ENCODE results near the gene HOXC9. TPM values are rescaled to one million over a fixed set of nuclear protein-coding genes. Genes with fewer than 3 reads are reported as not detected.
A peak's percentile ranks its signal among the peaks of the same experiment; 100 is the strongest.

HOXC9 gene
- total RNA-seq, 1 experiment from 2014 or later, result not detected

DNA sequence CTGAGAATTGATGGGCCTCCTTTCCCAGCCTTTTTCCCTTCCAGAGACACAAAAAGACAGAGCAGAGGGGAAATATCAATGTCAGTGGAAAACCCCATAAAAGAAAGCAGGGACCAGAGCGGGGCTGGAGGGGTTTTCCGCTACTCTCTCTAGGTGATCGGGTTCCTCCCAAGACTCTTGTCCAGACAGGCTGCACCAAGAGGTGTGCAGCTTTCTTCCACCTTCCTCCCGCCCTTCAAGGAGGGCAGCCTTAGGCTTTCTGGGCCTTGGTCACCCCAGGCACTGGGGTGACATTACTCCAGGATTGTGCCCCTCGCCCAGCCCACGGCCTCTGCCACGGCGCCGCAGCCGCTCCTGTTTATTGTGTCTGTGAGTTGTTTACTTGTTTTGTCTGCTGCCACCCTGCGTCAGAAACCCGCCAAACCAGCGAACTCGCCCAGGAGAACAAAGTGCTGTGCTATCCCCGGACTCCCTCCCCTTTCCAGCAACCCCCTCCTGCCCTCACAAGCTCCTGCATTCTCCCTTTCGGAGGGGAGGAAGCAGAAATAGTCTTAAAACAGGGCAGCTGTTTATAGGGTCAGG is 21.6 kb downstream of the HOXC9 start:
- Histone ChIP-seq H2BK120ac (ENCODE audit: low read depth, low read length, poor library complexity, severe bottlenecking) (no peak overlapping the region), H4K20me1 (ENCODE audit: control insufficient read depth, insufficient read depth, insufficient read length) (no peaks in the 10 kb centered on the region), H3K4ac (ENCODE audit: low read depth, low read length) (no peak overlapping the region), H3T11ph (ENCODE audit: low read length) (no peak overlapping the region), H2BK15ac (ENCODE audit: low read depth, low read length) (no peak overlapping the region), H3K27ac (ENCODE audit: insufficient read length, low read depth, low read length) (no peak overlapping the region), H3K9me3 (ENCODE audit: control insufficient read depth, low read depth, low read length) (no peaks in the 10 kb centered on the region), H3K79me1 (ENCODE audit: insufficient read depth, low read depth, low read length, poor library complexity, severe bottlenecking) (no peaks in the 10 kb centered on the region), H3K79me2 (ENCODE audit: insufficient read depth, low read length) (no peaks in the 10 kb centered on the region), H3K18ac (ENCODE audit: insufficient read length, low read depth, low read length) (no peak overlapping the region), H3K56ac (ENCODE audit: insufficient read length, low read depth, low read length) (no peak overlapping the region), H3K4me1 (ENCODE audit: insufficient read depth, low read length) (no peaks in the 10 kb centered on the region), H3K27me3 (ENCODE audit: insufficient read depth, low read length) (peaks cover 94% of the 10 kb centered on the region), H3K4me2 (ENCODE audit: insufficient read depth, insufficient read length, low read length) (no peak overlapping the region), H2BK20ac (ENCODE audit: low read depth, low read length, poor library complexity, severe bottlenecking) (no peak overlapping the region), H3K23me2 (ENCODE audit: insufficient read length, low read depth, low read length, poor library complexity, severe bottlenecking) (peaks cover 10% of the 10 kb centered on the region), H4K91ac (ENCODE audit: insufficient read length, low read depth, low read length) (no peak overlapping the region), H3K23ac (ENCODE audit: insufficient read length, low read depth, low read length) (no peak overlapping the region), H3K9ac (ENCODE audit: extremely low read depth, insufficient read length, low read length) (no peak overlapping the region), H4K8ac (replicated peaks; ENCODE audit: insufficient read length, low read depth, low read length) (no peak overlapping the region), H3K14ac (ENCODE audit: insufficient read depth, low read length) (no peak overlapping the region), H2AK5ac (ENCODE audit: insufficient read length, low read length) (no peak overlapping the region), H2AFZ (ENCODE audit: low read length) (no peak overlapping the region), H4K5ac (ENCODE audit: insufficient read length, low read depth, low read length) (no peak overlapping the region), H2BK12ac (ENCODE audit: insufficient read length, low read depth, low read length) (no peak overlapping the region), H2BK5ac (ENCODE audit: insufficient read length, low read length) (no peak overlapping the region)
- WGBS (ENCODE audit: extremely low coverage, insufficient read length, low lambda C conversion rate), result no CpG with 5 or more reads among the region's 16 CpGs
- H3K27me3 Mint-ChIP-seq (ENCODE audit: low read depth), result peaks cover 100% of the 10 kb centered on the region
- peaks cover 13 to 30% of the 10 kb centered on the region in 2 experiments for H3K4me1 Mint-ChIP-seq
- H3K4me3 Mint-ChIP-seq, result peak overlapping the region in 1 of 2 experiments; percentile 50; a peak in 3 of 5 replicates
- peaks cover 2 to 5% of the 10 kb centered on the region in 2 experiments; a peak in 4 of 5 replicates for H3K9me3 Mint-ChIP-seq
- H3K36me3 Mint-ChIP-seq (ENCODE audit: insufficient read depth in 1 of 3, low read depth in 3 of 3), result no peaks in the 10 kb centered on the region
- TF ChIP-seq, protein P1, sequence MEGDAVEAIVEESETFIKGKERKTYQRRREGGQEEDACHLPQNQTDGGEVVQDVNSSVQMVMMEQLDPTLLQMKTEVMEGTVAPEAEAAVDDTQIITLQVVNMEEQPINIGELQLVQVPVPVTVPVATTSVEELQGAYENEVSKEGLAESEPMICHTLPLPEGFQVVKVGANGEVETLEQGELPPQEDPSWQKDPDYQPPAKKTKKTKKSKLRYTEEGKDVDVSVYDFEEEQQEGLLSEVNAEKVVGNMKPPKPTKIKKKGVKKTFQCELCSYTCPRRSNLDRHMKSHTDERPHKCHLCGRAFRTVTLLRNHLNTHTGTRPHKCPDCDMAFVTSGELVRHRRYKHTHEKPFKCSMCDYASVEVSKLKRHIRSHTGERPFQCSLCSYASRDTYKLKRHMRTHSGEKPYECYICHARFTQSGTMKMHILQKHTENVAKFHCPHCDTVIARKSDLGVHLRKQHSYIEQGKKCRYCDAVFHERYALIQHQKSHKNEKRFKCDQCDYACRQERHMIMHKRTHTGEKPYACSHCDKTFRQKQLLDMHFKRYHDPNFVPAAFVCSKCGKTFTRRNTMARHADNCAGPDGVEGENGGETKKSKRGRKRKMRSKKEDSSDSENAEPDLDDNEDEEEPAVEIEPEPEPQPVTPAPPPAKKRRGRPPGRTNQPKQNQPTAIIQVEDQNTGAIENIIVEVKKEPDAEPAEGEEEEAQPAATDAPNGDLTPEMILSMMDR (conservative IDR thresholded peaks at IDR 0.05), result peak; percentile 57
- H3K27ac Mint-ChIP-seq, result no peak overlapping the region
- DNase-seq, result peak; percentile 94
